Nucleus accumbens (tissue), 56 donors: Measurements from ENCODE around the gene P4HA1.
"Not testable (repeated sequence)": the region's sequence is repeated elsewhere in the genome, so short reads cannot be mapped to it uniquely, and the experiment has no call there.

Experiments used
- DNase-seq, 56 donors: peaks; one replicate each; lab custom pipeline; 2025; lab: John Stamatoyannopoulos, UW

P4HA1 gene

DNA sequence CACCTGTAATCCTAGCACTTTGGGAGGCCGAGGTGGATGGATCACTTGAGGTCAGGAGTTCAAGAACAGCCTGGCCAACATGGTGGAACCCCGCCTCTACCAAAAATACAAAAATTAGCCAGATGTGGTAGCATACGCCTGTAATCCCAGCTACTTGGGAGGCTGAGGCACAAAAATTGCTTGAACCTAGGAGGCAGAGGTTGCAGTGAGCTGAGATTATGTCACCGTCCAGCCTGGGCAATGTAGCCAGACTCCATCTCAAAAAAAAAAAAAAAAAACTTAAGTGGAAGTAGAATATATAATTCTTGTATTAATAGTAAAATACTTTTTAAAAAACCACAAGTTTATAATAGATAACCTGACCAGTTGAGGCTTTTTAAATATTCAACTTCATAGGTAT lies 112.0 kb downstream of the P4HA1 start:
- not testable (repeated sequence) for DNase-seq

DNA sequence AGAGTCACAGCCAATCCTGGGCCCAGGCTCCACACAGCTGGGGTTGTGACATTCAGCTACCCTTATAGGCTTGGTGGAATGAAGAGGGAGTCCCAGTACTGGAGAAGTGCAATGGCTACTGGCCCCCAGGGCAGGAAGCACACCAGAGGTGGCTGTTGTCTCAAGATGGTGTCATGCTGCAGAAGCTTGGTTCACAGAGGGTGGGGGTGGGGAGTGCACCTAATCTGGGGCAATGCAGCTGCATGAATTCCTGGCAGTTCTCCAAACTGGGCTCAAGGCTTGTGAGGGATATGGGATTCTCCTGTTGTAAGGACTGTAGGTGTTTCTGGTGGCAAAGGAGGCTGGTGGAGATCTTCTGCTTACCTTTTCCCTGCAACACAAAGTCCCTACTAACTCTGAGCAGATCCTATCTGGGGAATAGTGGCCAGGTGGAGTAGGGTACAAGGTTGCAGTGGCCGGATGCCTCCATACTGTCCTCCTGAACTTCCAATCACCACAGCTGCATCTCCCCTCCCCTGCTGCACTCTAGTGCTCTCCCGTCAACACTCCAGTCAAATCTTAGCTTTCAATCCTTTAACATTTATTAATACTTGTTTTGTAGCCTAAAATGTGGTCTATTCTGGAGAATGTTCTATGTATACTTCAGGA lies 114.7 kb downstream of the P4HA1 start:
- peak in 1 of 56 donors; percentile 2 for DNase-seq

DNA sequence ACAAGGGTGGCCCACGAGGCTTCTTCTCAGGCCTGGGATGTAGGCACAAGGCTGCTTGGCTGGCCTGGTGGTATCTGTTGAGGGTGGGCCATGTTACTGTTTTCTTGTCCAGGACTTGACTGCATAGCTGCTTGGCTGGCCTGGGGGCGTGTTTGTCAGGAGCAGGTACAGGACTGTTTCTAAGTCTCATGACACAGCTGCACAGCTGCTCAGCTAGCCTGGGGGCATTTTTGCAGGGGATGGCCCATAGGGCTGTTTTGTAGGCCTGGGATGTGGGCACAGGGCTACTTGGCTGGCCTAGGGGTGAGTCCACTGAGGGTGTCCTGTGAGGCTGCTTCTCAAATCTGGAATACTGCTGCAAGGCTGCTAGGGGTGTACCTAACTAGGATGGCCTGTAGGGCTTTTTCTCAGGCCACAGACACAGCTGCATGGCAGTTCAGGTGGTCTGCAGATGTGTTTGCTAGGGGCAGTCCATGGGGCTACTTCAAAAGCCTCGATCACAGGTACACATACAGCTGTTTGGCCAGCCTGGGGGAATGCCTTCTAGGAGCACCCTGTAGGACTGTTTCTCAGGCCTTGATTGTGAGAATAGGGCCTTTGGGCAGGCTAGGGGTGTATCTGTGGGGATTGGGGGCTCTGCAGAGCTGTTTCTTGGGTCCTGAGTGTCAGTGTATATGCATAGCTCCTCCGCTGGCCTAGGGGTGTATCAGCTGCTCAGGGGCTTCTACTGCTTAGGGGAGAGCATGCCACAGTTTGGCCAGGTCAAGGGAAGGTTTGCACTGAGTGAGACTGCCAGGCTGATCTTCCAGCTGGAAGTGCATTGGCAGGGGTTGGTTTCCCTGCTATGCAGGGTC lies 115.4 kb downstream of the P4HA1 start:
- no peak for DNase-seq

DNA sequence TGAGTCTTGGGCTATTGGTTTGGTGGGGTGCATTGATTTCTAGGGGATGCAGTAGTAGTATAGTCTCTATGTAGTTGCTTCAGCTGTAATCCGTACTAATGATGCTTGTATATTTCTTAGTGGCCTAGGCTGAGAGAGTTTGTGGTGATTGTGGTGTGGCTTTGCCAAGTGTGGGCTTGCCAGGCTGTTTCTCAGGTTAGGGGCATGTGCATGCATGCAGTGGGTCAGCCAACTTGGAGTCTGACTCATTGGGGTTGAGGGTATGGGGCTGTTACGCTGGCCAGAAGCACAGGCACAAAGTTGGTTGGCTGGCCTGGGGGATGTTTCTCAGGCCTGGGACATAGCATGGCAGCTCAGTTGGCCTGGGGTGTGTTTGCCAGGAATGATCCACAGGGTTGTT lies 116.3 kb downstream of the P4HA1 start:
- DNase-seq: no peak

DNA sequence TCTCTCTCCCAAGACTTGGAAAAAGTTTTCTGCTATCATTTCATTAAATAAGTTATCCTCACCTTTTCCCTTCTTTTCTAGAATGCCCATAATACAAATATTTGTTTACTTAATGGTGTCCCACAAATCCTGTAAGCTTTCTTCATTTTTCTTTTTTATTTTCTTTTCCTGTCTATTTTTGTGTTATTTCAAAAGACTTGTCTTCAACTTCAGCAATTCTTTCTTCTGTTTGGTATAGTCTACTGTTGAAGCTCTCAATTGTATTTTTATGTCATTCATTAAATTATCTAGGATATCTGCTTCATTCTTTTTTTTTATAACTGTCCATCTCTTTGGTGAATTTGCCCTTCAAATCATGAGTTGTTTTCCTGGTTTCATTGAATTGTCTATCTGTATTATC lies 117.0 kb downstream of the P4HA1 start:
- DNase-seq: no peak

DNA sequence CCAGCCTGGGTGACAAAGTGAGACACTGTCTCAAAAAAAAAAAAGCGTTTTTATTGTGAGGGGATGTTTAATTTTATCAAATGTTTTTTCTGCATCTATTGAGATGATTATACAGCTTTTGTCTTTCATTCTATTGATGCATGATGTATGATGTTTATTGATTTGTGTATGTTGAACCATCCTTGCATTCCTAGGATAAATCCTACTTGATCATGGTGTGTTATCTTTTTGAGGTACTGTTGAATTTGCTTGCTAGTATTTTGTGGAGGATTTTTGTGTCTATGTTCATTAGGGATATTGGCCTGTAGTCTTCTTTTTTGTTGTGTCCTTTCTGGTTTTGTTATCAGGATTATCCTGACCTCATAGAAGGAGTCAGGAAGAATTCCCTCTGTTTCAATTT lies 119.8 kb downstream of the P4HA1 start:
- DNase-seq: no peak
